ENCODE measurements around the gene SCD. TPM values are rescaled to one million over a fixed set of nuclear protein-coding genes. Genes with fewer than 3 reads are reported as not detected.

SCD gene
- total and polyA plus RNA-seq, 2 of the 13 experiments (the other 11 are each of a cell fraction or from before 2014, with no cell fraction given): 492 to 512 TPM

DNA sequence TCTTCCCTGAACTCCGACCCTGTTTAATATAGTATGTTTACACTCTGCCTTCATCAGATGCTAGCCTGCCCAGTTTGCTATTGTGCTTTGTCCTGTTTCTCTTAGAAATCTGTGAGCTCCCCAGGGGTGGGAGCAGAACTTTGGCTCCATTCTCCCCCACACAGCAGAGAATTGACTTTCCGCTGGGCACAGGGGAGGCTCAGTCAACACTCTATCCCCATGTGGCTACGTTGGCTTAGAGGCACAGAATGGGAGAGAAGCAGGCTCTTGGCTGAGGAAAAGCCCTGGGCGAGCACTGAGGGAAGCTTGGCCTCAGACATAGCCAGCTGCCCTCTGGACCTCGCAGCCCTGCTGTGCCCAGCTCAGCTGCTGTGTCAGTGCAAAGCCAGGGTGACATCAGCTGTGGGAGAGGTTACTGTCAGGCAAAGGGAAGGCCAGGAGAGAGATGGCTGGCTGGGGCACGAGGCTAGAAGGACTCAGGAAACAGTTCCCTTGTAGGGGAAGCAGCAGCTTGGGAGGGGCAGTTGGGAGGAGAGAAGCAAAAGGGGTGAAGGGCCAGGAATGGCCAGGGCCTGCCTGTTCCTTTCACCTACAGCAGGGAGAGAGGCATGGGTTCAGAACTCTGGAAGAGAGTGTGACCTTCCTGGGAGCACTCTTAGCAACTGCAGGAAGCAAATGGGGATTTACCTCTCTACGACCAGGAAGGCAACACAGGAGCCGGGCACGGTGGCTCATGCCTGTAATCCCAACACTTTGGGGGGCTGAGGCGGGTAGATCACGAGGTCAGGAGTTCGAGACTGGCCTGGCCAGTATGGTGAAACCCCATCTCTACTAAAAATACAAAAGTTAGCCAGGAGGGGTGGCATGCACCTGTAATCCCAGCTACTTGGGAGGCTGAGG lies 5.8 kb upstream of the SCD start (continued):
- TF ChIP-seq ZNF687 (CRISPR knock-in tag; IDR thresholded peaks at IDR 0.05) (peak; percentile 96), DBP (CRISPR knock-in tag; IDR thresholded peaks at IDR 0.05; ENCODE audit: not compliant biosample characterization) (no peak), ZNF317 (CRISPR knock-in tag; IDR thresholded peaks at IDR 0.05) (peak; percentile 62; the same call in 1 of the 2 replicates), MEF2D (CRISPR knock-in tag; IDR thresholded peaks at IDR 0.05) (peak; percentile 42; the same call in 1 of the 2 replicates), KDM6A (CRISPR knock-in tag; IDR thresholded peaks at IDR 0.05; ENCODE audit: low read depth) (no peak), CEBPB (IDR thresholded peaks at IDR 0.05; ENCODE audit: borderline replicate concordance, low read depth, low read length) (no peak), SALL1 (CRISPR knock-in tag; IDR thresholded peaks at IDR 0.05) (peak; percentile 83), FOXP4 (CRISPR knock-in tag; IDR thresholded peaks at IDR 0.05) (peak; percentile 62; the same call in 1 of the 2 replicates), SMARCE1 (IDR thresholded peaks at IDR 0.05; ENCODE audit: borderline replicate concordance) (no peak), ZFP90 (CRISPR knock-in tag; IDR thresholded peaks at IDR 0.05; ENCODE audit: borderline replicate concordance) (peak; percentile 73; the same call in 1 of the 2 replicates), ZUFSP (CRISPR knock-in tag; IDR thresholded peaks at IDR 0.05; ENCODE audit: borderline replicate concordance) (no peak), MYC (CRISPR knock-in tag; IDR thresholded peaks at IDR 0.05; ENCODE audit: borderline replicate concordance) (peak; percentile 63; the same call in 1 of the 2 replicates), ZBTB7B (CRISPR knock-in tag; IDR thresholded peaks at IDR 0.05) (0 out of 2 replicates have a peak, but pooled peaks have one; percentile 68), ZNF766 (CRISPR knock-in tag; IDR thresholded peaks at IDR 0.05; ENCODE audit: borderline replicate concordance) (0 out of 2 replicates have a peak, but pooled peaks have one; percentile 41), ZNF121 (CRISPR knock-in tag; IDR thresholded peaks at IDR 0.05) (peak; percentile 51; the same call in 1 of the 2 replicates), PHF21A (CRISPR knock-in tag; IDR thresholded peaks at IDR 0.05) (peak; percentile 76)
- TF ChIP-seq, protein P1, sequence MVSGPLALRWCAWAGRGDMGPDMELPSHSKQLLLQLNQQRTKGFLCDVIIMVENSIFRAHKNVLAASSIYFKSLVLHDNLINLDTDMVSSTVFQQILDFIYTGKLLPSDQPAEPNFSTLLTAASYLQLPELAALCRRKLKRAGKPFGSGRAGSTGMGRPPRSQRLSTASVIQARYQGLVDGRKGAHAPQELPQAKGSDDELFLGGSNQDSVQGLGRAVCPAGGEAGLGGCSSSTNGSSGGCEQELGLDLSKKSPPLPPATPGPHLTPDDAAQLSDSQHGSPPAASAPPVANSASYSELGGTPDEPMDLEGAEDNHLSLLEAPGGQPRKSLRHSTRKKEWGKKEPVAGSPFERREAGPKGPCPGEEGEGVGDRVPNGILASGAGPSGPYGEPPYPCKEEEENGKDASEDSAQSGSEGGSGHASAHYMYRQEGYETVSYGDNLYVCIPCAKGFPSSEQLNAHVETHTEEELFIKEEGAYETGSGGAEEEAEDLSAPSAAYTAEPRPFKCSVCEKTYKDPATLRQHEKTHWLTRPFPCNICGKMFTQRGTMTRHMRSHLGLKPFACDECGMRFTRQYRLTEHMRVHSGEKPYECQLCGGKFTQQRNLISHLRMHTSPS (CRISPR knock-in tag; IDR thresholded peaks at IDR 0.05; ENCODE audit: low read depth): peak; percentile 93
